CD14-positive monocyte (primary cell): ENCODE data around the gene ANGPTL2. TPM values are rescaled to one million over a fixed set of nuclear protein-coding genes. Genes with fewer than 3 reads are reported as not detected.
A peak's percentile ranks its signal among the peaks of the same experiment; 100 is the strongest.

Experiments used
- DNase-seq, 3 donors: peaks; one replicate each; pipeline ENCODE4 v3.0.0-alpha.2; 2011 to 2022
- H2AFZ ChIP-seq: 2 replicates; pipeline ENCODE4 v1.6.0; 2012; ENCODE audit warnings: mild to moderate bottlenecking, low read depth, low read length, inconsistent platforms; ENCODE audit not compliant: insufficient read depth, poor library complexity, severe bottlenecking
- H3K27ac ChIP-seq, 2 donors: 1 replicate in 1 of 2; 2 replicates in 1 of 2; pipeline ENCODE4 v1.5.1; 2012 to 2013; ENCODE audit warnings: low read length in 2 of 2, control low read depth in 1 of 2, inconsistent platforms in 1 of 2, low read depth in 1 of 2, mild to moderate bottlenecking in 1 of 2
- H3K27me3 ChIP-seq, 2 donors: one replicate each; pipeline versions ENCODE4 v1.6.0 to v1.6.1; 2011 to 2013; ENCODE audit warnings: low read length in 2 of 2; ENCODE audit not compliant: control insufficient read depth in 2 of 2, insufficient read depth in 2 of 2
- H3K36me3 ChIP-seq, 2 donors: replicated peaks in 1 of 2; 1 replicate in 1 of 2; 2 replicates in 1 of 2; pipeline versions ENCODE4 v1.5.1 to v1.6.1; 2012 to 2013; ENCODE audit warnings: low read length in 2 of 2, control low read depth in 1 of 2, inconsistent platforms in 1 of 2, mild to moderate bottlenecking in 1 of 2; ENCODE audit not compliant: insufficient read depth in 2 of 2, control insufficient read depth in 1 of 2
- H3K4me1 ChIP-seq, 2 donors: 1 replicate in 1 of 2; 2 replicates in 1 of 2; pipeline versions ENCODE4 v1.5.1 to v1.6.1; 2012 to 2013; ENCODE audit warnings: low read length in 2 of 2, control low read depth in 1 of 2, inconsistent platforms in 1 of 2, mild to moderate bottlenecking in 1 of 2, moderate library complexity in 1 of 2; ENCODE audit not compliant: insufficient read depth in 2 of 2, control insufficient read depth in 1 of 2
- H3K4me2 ChIP-seq: replicated peaks from 2 replicates; pipeline ENCODE3; 2012; ENCODE audit warnings: low read length, moderate library complexity, mild to moderate bottlenecking; ENCODE audit not compliant: poor library complexity, severe bottlenecking; ENCODE audit errors: extremely low read depth
- H3K4me3 ChIP-seq, 3 experiments: fragments of 200-600 bp in 1 of 3; sonication (generic) in 1 of 3; replicated peaks in 1 of 3; 1 replicate in 2 of 3; 2 replicates in 1 of 3; pipeline ENCODE4 v1.5.1; 2011 to 2013; ENCODE audit warnings: low read length in 3 of 3, mild to moderate bottlenecking in 3 of 3, control low read depth in 2 of 3, low read depth in 2 of 3, inconsistent platforms in 1 of 3, moderate library complexity in 1 of 3
- H3K79me2 ChIP-seq: 2 replicates; pipeline ENCODE4 v1.6.0; 2012; ENCODE audit warnings: mild to moderate bottlenecking, control low read depth, inconsistent platforms, low read length, moderate library complexity; ENCODE audit not compliant: insufficient read depth
- H3K9ac ChIP-seq: 2 replicates; pipeline ENCODE4 v1.6.0; 2017; ENCODE audit warnings: low read length, mild to moderate bottlenecking; ENCODE audit not compliant: insufficient read depth, poor library complexity, severe bottlenecking
- H3K9me3 ChIP-seq, 2 donors: replicated peaks in 1 of 2; 1 replicate in 1 of 2; 2 replicates in 1 of 2; pipeline versions ENCODE4 v1.5.1 to v1.6.1; 2012 to 2013; ENCODE audit warnings: low read length in 2 of 2, control low read depth in 1 of 2; ENCODE audit not compliant: control insufficient read depth in 1 of 2, insufficient read depth in 1 of 2
- H4K20me1 ChIP-seq: 2 replicates; pipeline ENCODE4 v1.6.0; 2012; ENCODE audit warnings: mild to moderate bottlenecking, low read length, control low read depth, moderate library complexity; ENCODE audit not compliant: insufficient read depth
- H3K27ac Mint-ChIP-seq, 7 donors: one replicate each; pipeline ENCODE4 v1.8.0; 2020; ENCODE audit warnings: mild to moderate bottlenecking in 7 of 7, mixed read lengths in 7 of 7, moderate library complexity in 6 of 7, inconsistent platforms in 2 of 7
- H3K27me3 Mint-ChIP-seq, 3 donors: one replicate each; pipeline ENCODE4 v1.8.0; 2021 to 2022; ENCODE audit warnings: low read depth in 3 of 3, mild to moderate bottlenecking in 3 of 3, mixed read lengths in 3 of 3, moderate library complexity in 3 of 3, inconsistent platforms in 1 of 3
- H3K36me3 Mint-ChIP-seq, 2 donors: one replicate each; pipeline ENCODE4 v1.8.0; 2020; ENCODE audit warnings: mixed read lengths in 2 of 2, inconsistent platforms in 1 of 2, mild to moderate bottlenecking in 1 of 2
- H3K4me1 Mint-ChIP-seq: one replicate; pipeline ENCODE4 v1.8.0; 2020; ENCODE audit warnings: mild to moderate bottlenecking, mixed read lengths
- H3K4me3 Mint-ChIP-seq, 2 donors: one replicate each; pipeline ENCODE4 v1.8.0; 2020; ENCODE audit warnings: mild to moderate bottlenecking in 2 of 2, mixed read lengths in 2 of 2, moderate library complexity in 1 of 2
- H3K9me3 Mint-ChIP-seq, 7 donors: one replicate each; pipeline ENCODE4 v1.8.0; 2020 to 2022; ENCODE audit warnings: mixed read lengths in 7 of 7, mild to moderate bottlenecking in 6 of 7, moderate library complexity in 6 of 7, inconsistent platforms in 2 of 7
- CTCF ChIP-seq: fragments of 200-600 bp; IDR thresholded peaks from one replicate; pipeline ENCODE4 v1.8.0; 2022; ENCODE audit warnings: antibody characterized with exemption, mild to moderate bottlenecking
- WGBS: methylation state at CpG from one replicate; pipeline ENCODE4 v1.1.5; 2013; ENCODE audit warnings: missing lambda C conversion rate; ENCODE audit not compliant: insufficient coverage; 5-methylcytosine and 5-hydroxymethylcytosine counted together
- intact Hi-C, 2 donors: fragments of 100-400 bp; cut with micrococcal nuclease; formaldehyde crosslinking; loops; one replicate each; pipeline versions ENCODE4 v1.15.0 to v1.15.1; 2023
- polyA plus RNA-seq, 3 donors: library from polyadenylated mRNA; depleted of rRNA in 1 of 3; unstranded in 2 of 3; stranded (reverse) in 1 of 3; fragments of 300-500 nt in 2 of 3; fragments of >200 nt in 1 of 3; fragmentation: Illumina TruSeq in 2 of 3; gene quantifications; 1 replicate in 2 of 3; 2 replicates in 1 of 3; pipeline ENCODE4 v1.2.3, GENCODE V29; 2012 to 2021

ANGPTL2 gene
- polyA plus RNA-seq, 3 donors, result not detected

- H3K36me3 ChIP-seq, result no peaks in the 10 kb centered on the region
- Mint-ChIP-seq H3K4me1 (no peaks in the 10 kb centered on the region), H3K36me3 (no peaks in the 10 kb centered on the region), H3K4me3 (peak overlapping the region in 1 of 2 donors; percentile 36), H3K27me3 (peaks cover 8 to 21% (median 11%) of the 10 kb centered on the region in 3 donors), H3K27ac (no peak overlapping the region), H3K9me3 (peaks cover 0 to 2% (median 0%) of the 10 kb centered on the region in 7 donors)
- H3K27ac ChIP-seq, result no peak overlapping the region
- no peaks in the 10 kb centered on the region for H4K20me1 ChIP-seq
- H3K9me3 ChIP-seq, result no peaks in the 10 kb centered on the region
- H3K79me2 ChIP-seq, result no peaks in the 10 kb centered on the region
- no peak overlapping the region for H3K4me2 ChIP-seq
- no peaks in the 10 kb centered on the region for H3K27me3 ChIP-seq
- TF ChIP-seq CTCF, result no peak
- 88% methylated on average over 8 of the region's 9 CpGs for WGBS
- H3K4me1 ChIP-seq, result no peaks in the 10 kb centered on the region
- no peak overlapping the region for H2AFZ ChIP-seq
- H3K9ac ChIP-seq, result no peak overlapping the region
- intact Hi-C loops, result no loop called here
- no peak overlapping the region for H3K4me3 ChIP-seq
- no peak for DNase-seq
Measured at GRCh38 chr9:127140842-127141675, 18.6 kb upstream of the ANGPTL2 start.

GRCh38 chr9:127140181-127140580 lies 17.7 kb upstream of the ANGPTL2 start:
- Histone ChIP-seq H3K27ac (no peak overlapping the region), H3K4me1 (no peaks in the 10 kb centered on the region), H2AFZ (no peak overlapping the region), H3K9me3 (no peaks in the 10 kb centered on the region), H3K79me2 (no peaks in the 10 kb centered on the region), H3K36me3 (no peaks in the 10 kb centered on the region), H3K9ac (no peak overlapping the region), H3K4me3 (no peak overlapping the region), H3K4me2 (no peak overlapping the region), H3K27me3 (no peaks in the 10 kb centered on the region), H4K20me1 (no peaks in the 10 kb centered on the region)
- Mint-ChIP-seq H3K27ac (no peak overlapping the region), H3K9me3 (peaks cover 0 to 2% (median 0%) of the 10 kb centered on the region in 7 donors), H3K27me3 (peaks cover 9 to 24% (median 11%) of the 10 kb centered on the region in 3 donors), H3K36me3 (no peaks in the 10 kb centered on the region), H3K4me3 (no peak overlapping the region), H3K4me1 (no peaks in the 10 kb centered on the region)
- intact Hi-C loops, result no loop called here
- no peak for TF ChIP-seq CTCF
- DNase-seq, result no peak
- 92% methylated on average over 6 of the region's 6 CpGs for WGBS
